ENCODE measurements around the gene GALE.

GRCh38 chr1:23790696-23791515, 9.6 kb downstream of the GALE start, which contains the start of gene LYPLA2:
- TF ChIP-seq POLR2A (IDR thresholded peaks at IDR 0.05), result peak; percentile 61
- TF ChIP-seq, protein P1, sequence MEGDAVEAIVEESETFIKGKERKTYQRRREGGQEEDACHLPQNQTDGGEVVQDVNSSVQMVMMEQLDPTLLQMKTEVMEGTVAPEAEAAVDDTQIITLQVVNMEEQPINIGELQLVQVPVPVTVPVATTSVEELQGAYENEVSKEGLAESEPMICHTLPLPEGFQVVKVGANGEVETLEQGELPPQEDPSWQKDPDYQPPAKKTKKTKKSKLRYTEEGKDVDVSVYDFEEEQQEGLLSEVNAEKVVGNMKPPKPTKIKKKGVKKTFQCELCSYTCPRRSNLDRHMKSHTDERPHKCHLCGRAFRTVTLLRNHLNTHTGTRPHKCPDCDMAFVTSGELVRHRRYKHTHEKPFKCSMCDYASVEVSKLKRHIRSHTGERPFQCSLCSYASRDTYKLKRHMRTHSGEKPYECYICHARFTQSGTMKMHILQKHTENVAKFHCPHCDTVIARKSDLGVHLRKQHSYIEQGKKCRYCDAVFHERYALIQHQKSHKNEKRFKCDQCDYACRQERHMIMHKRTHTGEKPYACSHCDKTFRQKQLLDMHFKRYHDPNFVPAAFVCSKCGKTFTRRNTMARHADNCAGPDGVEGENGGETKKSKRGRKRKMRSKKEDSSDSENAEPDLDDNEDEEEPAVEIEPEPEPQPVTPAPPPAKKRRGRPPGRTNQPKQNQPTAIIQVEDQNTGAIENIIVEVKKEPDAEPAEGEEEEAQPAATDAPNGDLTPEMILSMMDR (IDR thresholded peaks at IDR 0.05), result no peak
- TF ChIP-seq POLR2AphosphoS5 (IDR thresholded peaks at IDR 0.05), result peak; percentile 59 to 77 (median 76)
- no peak for TF ChIP-seq EP300 (IDR thresholded peaks at IDR 0.05; ENCODE audit: low read depth)
